Neutrophil (primary cell): Measurements from ENCODE around the gene ASPSCR1.

Experiments
- H3K27ac ChIP-seq: fragments of 200-600 bp; sonication (generic); 2 replicates; pipeline ENCODE4 v1.5.1; 2016; ENCODE audit warnings: mild to moderate bottlenecking, moderate library complexity
- H3K27me3 ChIP-seq: fragments of 200-600 bp; sonication (generic); 2 replicates; pipeline ENCODE4 v1.6.0; 2016; ENCODE audit warnings: mild to moderate bottlenecking
- H3K36me3 ChIP-seq: fragments of 200-600 bp; sonication (generic); 2 replicates; pipeline ENCODE4 v1.5.1; 2017
- H3K4me1 ChIP-seq, 2 experiments: fragments of 200-600 bp in 1 of 2; sonication (generic) in 1 of 2; 1 replicate in 1 of 2; 2 replicates in 1 of 2; pipeline versions ENCODE4 v1.5.1 to v1.6.1; 2013 to 2016; ENCODE audit warnings: low read depth in 1 of 2, low read length in 1 of 2, mild to moderate bottlenecking in 1 of 2, moderate library complexity in 1 of 2; ENCODE audit not compliant: control insufficient read depth in 1 of 2, insufficient read depth in 1 of 2
- H3K4me3 ChIP-seq, 2 experiments: fragments of 200-600 bp in 1 of 2; sonication (generic) in 1 of 2; 1 replicate in 1 of 2; 2 replicates in 1 of 2; pipeline ENCODE4 v1.5.1; 2013 to 2016; ENCODE audit warnings: low read depth in 1 of 2, low read length in 1 of 2, mild to moderate bottlenecking in 1 of 2, moderate library complexity in 1 of 2
- H3K9me3 ChIP-seq: fragments of 200-600 bp; sonication (generic); 2 replicates; pipeline ENCODE4 v1.5.1; 2016
- CTCF ChIP-seq: fragments of 200-600 bp; sonication (generic); IDR thresholded peaks from 2 replicates; pipeline ENCODE4 v1.5.1; 2016; ENCODE audit warnings: antibody characterized with exemption

Gene ASPSCR1

GRCh38 chr17:82013772-82014321, 36.4 kb downstream of the ASPSCR1 start:
- no peaks in the 10 kb centered on the region for H3K4me1 ChIP-seq
- peaks cover 21% of the 10 kb centered on the region for H3K36me3 ChIP-seq

GRCh38 chr17:82014432-82014831, 37.0 kb downstream of the ASPSCR1 start:
- Histone ChIP-seq H3K27ac (no peak overlapping the region), H3K36me3 (peaks cover 21% of the 10 kb centered on the region), H3K4me1 (no peaks in the 10 kb centered on the region), H3K4me3 (no peak overlapping the region), H3K9me3 (no peaks in the 10 kb centered on the region), H3K27me3 (no peaks in the 10 kb centered on the region)
- no peak for TF ChIP-seq CTCF

More at GRCh38 chr17:82013772-82014321, 36.4 kb downstream of the ASPSCR1 start:
- no peak for TF ChIP-seq CTCF
- Histone ChIP-seq H3K4me3 (no peak overlapping the region), H3K27ac (no peak overlapping the region), H3K27me3 (no peaks in the 10 kb centered on the region), H3K9me3 (no peaks in the 10 kb centered on the region)

GRCh38 chr17:82014971-82015310, 37.5 kb downstream of the ASPSCR1 start:
- peaks cover 21% of the 10 kb centered on the region for H3K36me3 ChIP-seq
- H3K4me3 ChIP-seq = no peak overlapping the region
- H3K27me3 ChIP-seq = no peaks in the 10 kb centered on the region
- no peaks in the 10 kb centered on the region for H3K9me3 ChIP-seq
- no peak overlapping the region for H3K27ac ChIP-seq
- no peak for TF ChIP-seq CTCF
- H3K4me1 ChIP-seq = no peaks in the 10 kb centered on the region

- Histone ChIP-seq H3K36me3 (peaks cover 21% of the 10 kb centered on the region), H3K9me3 (no peaks in the 10 kb centered on the region), H3K4me1 (no peaks in the 10 kb centered on the region), H3K4me3 (no peak overlapping the region), H3K27ac (no peak overlapping the region), H3K27me3 (no peaks in the 10 kb centered on the region)
- TF ChIP-seq CTCF = no peak
Measured at GRCh38 chr17:82015311-82015971, 38.0 kb downstream of the ASPSCR1 start.

GRCh38 chr17:82016061-82016874, 38.8 kb downstream of the ASPSCR1 start:
- H3K27ac ChIP-seq = no peak overlapping the region
- peaks cover 20% of the 10 kb centered on the region for H3K36me3 ChIP-seq
- no peaks in the 10 kb centered on the region for H3K9me3 ChIP-seq
- H3K4me1 ChIP-seq = peaks cover 2 to 3% of the 10 kb centered on the region in 2 experiments
- no peak for TF ChIP-seq CTCF
- no peaks in the 10 kb centered on the region for H3K27me3 ChIP-seq
- H3K4me3 ChIP-seq = no peak overlapping the region
